ENCODE measurements around the gene HLA-DPA1.
"Not testable (repeated sequence)": the region's sequence is repeated elsewhere in the genome, so short reads cannot be mapped to it uniquely, and the experiment has no call there.

The HLA-DPA1 gene

DNA sequence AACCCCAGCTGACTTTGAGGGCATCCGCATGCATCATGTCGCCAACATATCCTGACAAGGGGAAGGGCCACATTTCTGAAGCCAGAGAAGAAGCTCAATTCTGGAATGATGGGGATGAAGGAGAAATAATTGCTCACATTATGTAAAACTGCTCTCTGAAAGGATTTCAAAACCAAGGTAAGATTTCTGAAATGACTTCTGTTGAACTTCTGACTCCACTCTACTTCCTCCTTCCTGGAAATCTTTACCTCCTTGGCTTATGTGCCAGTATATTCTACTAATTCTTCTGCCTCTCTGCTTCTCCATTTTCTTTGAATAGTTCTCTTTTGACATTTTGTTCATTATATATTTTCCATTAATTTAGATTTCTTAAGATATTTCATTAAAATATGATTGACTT lies 34.2 kb upstream of the HLA-DPA1 start:
- Mint-ChIP-seq H3K4me3 (no peak overlapping the region), H3K27me3 (ENCODE audit: low read depth, poor library complexity) (peaks cover 79% of the 10 kb centered on the region), H3K36me3 (ENCODE audit: low read depth) (no peaks in the 10 kb centered on the region), H3K27ac (no peak overlapping the region), H3K4me1 (no peaks in the 10 kb centered on the region), H3K9me3 (peaks cover 3% of the 10 kb centered on the region)
- TF ChIP-seq CTCF (IDR thresholded peaks at IDR 0.05), result no peak
- DNase-seq, result no peak

- Mint-ChIP-seq H3K9me3 (peaks cover 17% of the 10 kb centered on the region), H3K27ac (no peak overlapping the region), H3K4me1 (no peaks in the 10 kb centered on the region), H3K36me3 (ENCODE audit: low read depth) (no peaks in the 10 kb centered on the region), H3K4me3 (no peak overlapping the region), H3K27me3 (ENCODE audit: low read depth, poor library complexity) (peaks cover 71% of the 10 kb centered on the region)
- no peak for DNase-seq
- TF ChIP-seq CTCF (IDR thresholded peaks at IDR 0.05), result no peak
Measured at GRCh38 chr6:33105916-33106871, 32.7 kb upstream of the HLA-DPA1 start.

DNA sequence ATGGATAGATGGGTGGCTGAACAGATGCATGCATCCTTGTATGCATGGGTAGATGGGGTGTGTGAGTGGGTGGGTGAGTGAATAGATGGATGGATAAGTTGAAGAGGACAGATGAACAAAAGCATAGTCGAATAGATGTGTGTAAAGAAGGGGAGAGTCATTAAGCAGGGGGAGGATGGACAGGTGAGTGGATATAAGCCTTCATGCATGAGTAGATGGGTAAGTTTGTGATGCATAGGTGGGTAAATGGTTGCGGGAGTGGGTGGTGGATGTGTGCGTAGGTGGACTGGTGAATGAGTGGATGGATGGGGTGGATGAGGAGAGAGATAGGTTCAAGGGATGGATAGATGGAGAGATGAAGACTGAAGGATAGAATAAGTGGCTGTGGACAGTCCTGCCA lies 31.9 kb upstream of the HLA-DPA1 start:
- DNase-seq, result no peak
- TF ChIP-seq CTCF (IDR thresholded peaks at IDR 0.05), result no peak
- no peak overlapping the region for H3K4me3 Mint-ChIP-seq
- no peak overlapping the region for H3K27ac Mint-ChIP-seq
- H3K9me3 Mint-ChIP-seq, result peaks cover 25% of the 10 kb centered on the region
- H3K4me1 Mint-ChIP-seq, result no peaks in the 10 kb centered on the region
- no peaks in the 10 kb centered on the region for H3K36me3 Mint-ChIP-seq (ENCODE audit: low read depth)
- peaks cover 65% of the 10 kb centered on the region for H3K27me3 Mint-ChIP-seq (ENCODE audit: low read depth, poor library complexity)

DNA sequence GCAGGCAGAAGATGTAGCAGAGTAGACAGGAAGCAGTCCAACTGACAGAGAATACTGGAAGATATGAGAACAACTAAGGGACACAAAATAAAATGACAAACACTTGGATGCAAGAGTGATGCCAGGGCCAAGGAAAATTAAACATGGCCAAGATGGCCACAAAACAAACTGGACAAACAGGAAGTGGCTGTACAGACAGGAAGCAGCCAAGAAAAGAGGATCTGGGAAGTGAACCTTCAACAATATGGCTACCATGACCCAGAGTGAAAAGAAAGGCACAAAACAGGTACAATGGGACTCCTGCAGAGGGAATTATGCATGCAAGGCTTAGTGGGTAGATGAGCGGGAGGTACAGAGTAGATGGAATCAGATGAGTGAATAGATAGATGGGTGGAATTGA lies 31.4 kb upstream of the HLA-DPA1 start:
- Mint-ChIP-seq H3K9me3 (peaks cover 30% of the 10 kb centered on the region), H3K4me1 (no peaks in the 10 kb centered on the region), H3K4me3 (no peak overlapping the region), H3K36me3 (ENCODE audit: low read depth) (no peaks in the 10 kb centered on the region), H3K27ac (no peak overlapping the region), H3K27me3 (ENCODE audit: low read depth, poor library complexity) (peaks cover 60% of the 10 kb centered on the region)
- TF ChIP-seq CTCF (IDR thresholded peaks at IDR 0.05), result no peak
- DNase-seq, result no peak

GRCh38 chr6:33103776-33104175 lies 30.3 kb upstream of the HLA-DPA1 start:
- no peaks in the 10 kb centered on the region for H3K4me1 Mint-ChIP-seq
- H3K4me3 Mint-ChIP-seq, result no peak overlapping the region
- no peaks in the 10 kb centered on the region for H3K36me3 Mint-ChIP-seq (ENCODE audit: low read depth)
- H3K9me3 Mint-ChIP-seq, result peaks cover 41% of the 10 kb centered on the region
- no peak for TF ChIP-seq CTCF (IDR thresholded peaks at IDR 0.05)
- no peak for DNase-seq
- H3K27ac Mint-ChIP-seq, result no peak overlapping the region
- peaks cover 49% of the 10 kb centered on the region for H3K27me3 Mint-ChIP-seq (ENCODE audit: low read depth, poor library complexity)

DNA sequence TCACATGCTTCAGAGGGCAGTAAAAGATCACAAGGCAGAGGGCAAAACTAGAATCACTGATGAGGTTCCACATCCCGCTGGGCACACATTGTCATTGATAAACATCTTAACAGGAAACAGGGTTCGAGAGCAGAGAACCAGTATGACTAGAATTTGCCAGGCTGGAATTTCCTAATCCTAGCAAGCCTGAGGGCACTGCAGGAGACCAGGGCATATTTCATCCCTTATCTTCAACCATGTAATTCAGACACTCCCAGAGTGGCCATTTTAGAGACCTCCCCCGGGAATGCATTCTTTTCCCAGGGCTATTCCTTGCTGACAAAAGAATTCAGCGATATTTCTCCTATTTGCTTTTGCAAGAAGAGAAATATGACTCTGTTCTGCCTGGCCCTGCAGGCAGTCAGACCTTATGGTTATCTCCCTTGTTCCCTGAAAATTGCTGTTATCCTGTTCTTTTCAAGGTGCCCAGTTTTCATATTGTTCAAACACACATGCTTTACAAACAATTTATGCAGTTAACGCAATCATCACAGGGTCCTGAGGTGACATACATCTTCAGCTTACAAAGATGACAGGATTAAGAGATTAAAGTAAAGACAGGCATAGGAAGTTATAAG lies 27.8 kb upstream of the HLA-DPA1 start:
- not testable (repeated sequence) for H3K36me3 Mint-ChIP-seq (ENCODE audit: low read depth); H3K4me3 Mint-ChIP-seq; H3K4me1 Mint-ChIP-seq; DNase-seq; H3K27ac Mint-ChIP-seq
- peaks cover 61% of the 10 kb centered on the region for H3K9me3 Mint-ChIP-seq
- H3K27me3 Mint-ChIP-seq (ENCODE audit: low read depth, poor library complexity), result peaks cover 25% of the 10 kb centered on the region

All from nephron progenitor cell (in vitro differentiated cells).